Activated CD4-positive, alpha-beta T cell treated with anti-CD3 and anti-CD28 coated beads, Interleukin-2, amount 50 U/mL, for 4 hours (primary cell): Measurements from ENCODE around the gene NPSR1.
"Not testable (repeated sequence)": the region's sequence is repeated elsewhere in the genome, so short reads cannot be mapped to it uniquely, and the experiment has no call there.

Experiments
- DNase-seq, 2 experiments: peaks; one replicate each; pipeline ENCODE4 v3.0.0-alpha.2; 2020

Gene NPSR1

DNA sequence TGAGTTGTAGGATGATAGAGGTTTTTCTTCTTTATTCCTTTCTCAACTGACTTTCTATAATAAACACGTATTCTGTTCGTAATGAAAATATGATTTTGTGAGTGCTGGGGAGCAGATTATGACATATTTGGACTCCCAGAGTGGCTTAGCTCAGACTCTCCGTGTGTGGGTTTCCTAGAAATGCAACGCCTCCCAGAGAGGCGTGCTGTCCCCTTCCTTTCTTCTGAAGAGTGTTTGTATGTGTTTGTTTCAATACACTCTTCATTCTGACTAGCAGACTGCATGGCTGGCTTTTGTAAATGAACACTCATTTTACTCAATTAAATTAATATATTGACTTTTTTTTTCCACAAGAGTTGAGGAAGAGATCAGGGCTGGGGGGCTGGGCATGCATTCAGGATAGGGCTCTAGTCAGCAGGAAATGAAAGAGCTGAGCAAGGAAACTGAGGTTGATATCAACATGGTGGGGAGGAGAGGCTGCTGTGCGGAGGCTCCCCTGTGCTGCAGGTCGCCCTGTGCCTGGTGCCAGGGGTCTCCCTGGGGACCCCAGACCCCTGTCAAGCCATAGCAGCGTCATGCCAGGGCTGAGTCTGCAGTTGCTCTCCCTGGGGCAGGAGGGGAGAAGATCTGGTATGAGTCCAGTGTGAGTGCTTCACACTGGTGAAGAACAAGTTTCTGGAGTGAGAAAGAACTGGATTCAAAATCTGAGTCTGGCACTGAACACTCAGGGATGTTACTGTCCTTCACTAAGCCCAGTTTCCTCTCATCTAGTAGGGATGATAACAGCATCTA, 221.1 kb downstream of the NPSR1 start:
- DNase-seq, result not testable (repeated sequence)

DNA sequence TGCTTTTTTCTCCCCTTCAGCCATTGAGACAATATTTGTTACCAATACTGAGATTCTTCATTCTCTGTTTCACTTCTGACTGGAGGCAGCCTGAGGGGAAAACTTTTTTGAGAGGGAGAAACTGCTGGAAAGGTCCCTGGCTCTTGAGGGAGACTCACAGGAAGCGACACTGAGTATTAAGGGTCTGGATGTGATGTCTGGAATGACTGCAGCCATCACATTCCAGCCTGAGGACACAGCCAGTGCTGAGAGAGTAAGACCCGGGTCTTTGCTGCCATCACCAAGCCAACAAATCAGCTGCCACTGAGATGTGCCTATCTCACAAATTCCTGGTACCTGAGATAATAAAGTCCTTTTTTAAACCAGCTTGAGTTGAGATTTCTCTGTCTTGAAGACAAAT, 221.9 kb downstream of the NPSR1 start:
- no peak for DNase-seq

DNA sequence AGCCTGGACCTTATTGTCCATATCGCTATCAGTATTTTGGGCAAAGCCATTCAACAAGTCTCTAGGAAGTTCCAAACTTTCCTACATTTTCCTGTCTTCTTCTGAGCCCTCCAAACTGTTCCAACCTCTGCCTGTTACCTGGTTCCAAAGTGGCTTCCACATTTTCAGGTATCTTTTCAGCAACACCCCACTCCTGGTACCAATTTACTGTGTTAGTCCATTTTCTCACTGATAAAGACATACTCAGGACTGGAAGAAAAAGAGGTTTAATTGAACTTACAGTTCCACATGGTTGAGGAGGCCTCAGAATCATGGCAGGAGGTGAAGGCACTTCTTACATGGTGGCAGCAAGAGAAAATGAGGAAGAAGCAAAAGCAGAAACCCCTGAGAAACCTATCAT, 225.8 kb downstream of the NPSR1 start:
- not testable (repeated sequence) for DNase-seq

DNA sequence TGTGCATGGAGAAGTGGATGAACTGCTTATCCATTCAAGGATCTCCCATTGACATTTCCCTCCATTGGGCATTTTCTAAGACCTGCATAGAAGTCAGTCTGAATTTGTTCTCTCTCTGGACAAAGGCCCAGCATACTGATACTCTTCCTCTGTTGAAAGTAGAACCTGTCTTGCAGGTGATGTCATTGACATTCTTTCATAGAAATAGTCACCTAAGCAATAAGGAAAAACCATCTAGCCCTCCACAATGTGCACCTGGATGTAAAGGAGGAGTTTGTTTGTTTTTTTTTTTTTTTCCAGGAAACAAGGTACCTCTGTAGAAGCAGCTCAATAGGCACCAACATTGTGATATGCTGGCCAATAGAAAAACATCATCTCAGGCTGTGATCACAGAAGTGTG, 228.8 kb downstream of the NPSR1 start:
- no peak for DNase-seq

GRCh38 chr7:34889951-34890350, 231.9 kb downstream of the NPSR1 start:
- DNase-seq, result no peak

DNA sequence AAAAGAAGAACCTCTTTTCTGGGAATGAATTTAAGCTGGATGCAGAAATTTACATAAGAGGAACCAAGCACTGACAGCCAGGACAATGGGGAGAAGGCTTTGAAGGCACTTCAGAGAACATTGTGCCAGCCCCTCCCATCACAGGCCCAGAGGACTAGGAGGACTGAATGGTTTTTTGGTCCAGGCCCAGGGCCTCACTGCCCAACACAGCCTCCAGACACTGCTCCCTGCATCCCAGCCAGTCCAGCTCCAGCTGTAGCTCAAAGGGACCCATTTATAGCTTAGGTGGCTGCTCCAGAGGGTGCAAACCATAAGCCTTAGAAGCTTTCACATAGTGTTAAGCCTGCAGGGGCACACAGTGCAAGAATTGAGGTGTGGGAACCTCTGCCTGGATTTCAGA, 237.2 kb downstream of the NPSR1 start:
- DNase-seq, result no peak
